Ramos (cell line): ENCODE results near the gene ERRFI1.
"Not testable (repeated sequence)": the region's sequence is repeated elsewhere in the genome, so short reads cannot be mapped to it uniquely, and the experiment has no call there.

ENCODE experiments used
- in situ Hi-C: fragments of 300-500 bp; cut with MboI; formaldehyde crosslinking; loops from one replicate; pipeline ENCODE4 v1.14.3; 2022; ENCODE audit warnings: low sequenced_read_pairs; ENCODE audit not compliant: unreplicated experiment

Gene ERRFI1

DNA sequence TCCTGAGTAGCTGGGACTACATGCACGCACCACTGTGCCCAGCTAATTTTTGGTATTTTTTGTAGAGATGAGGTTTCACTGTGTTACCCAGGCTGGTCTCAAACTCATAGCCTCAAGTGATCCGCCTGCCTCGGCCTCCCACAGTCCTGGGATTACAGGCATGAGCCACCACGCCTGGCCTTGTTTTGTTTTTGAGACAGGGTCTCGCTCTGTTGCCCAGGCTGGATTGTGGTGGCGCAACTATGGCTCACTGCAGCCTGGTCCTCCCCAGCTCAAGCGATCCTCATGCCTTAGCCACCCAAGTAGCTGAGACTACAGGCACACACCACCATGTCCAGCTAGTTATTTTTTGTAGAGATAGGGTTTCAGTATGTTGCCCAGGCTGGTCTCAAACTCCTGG, 38.6 kb downstream of the ERRFI1 start:
- in situ Hi-C loops = no loop called here

DNA sequence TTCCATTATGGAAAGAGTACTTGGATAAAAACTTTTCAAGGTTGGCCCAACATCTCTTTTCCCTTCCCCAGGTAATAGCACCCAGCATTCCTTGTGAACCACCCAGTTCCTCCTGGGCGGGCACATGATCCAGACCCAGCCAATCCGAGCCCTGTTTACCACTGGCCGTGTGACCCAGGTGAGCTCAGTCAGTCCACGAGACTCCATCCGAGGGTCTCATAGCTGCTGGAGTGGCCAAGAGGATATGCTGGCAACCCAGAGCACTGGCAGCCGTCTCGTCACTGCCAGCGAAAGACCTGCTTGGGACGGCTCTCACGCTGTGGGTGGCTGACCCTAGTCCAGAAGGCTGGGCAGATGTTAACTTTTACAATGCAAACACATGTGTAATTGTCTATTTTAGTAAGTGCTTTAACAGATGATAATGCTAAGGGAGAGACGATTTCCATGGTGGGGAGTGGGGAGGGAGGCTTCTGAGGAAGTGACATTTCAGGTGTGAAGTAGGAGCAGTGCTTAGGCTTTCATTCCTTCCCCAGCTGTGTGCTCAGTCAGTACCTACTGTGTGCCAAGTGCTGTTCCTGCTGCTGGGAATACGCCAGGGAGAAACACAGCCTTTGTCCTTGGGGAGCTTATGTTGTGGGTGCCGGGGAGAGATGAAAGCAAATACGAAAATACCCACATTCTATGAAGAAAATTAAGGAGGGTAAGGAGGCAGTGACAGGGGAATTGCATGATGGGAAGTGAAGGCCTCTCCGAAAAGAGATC, 40.1 kb downstream of the ERRFI1 start:
- in situ Hi-C loops = no loop called here

DNA sequence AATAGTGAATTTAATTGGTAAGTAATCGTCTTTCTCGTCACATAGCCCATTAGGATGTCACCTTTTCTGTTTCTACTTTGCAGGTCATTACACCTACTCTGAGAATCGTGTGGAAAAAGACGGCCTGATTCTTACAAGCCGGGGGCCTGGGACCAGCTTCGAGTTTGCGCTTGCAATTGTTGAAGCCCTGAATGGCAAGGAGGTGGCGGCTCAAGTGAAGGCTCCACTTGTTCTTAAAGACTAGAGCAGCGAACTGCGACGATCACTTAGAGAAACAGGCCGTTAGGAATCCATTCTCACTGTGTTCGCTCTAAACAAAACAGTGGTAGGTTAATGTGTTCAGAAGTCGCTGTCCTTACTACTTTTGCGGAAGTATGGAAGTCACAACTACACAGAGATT, 41.3 kb downstream of the ERRFI1 start:
- in situ Hi-C loops = no loop called here

DNA sequence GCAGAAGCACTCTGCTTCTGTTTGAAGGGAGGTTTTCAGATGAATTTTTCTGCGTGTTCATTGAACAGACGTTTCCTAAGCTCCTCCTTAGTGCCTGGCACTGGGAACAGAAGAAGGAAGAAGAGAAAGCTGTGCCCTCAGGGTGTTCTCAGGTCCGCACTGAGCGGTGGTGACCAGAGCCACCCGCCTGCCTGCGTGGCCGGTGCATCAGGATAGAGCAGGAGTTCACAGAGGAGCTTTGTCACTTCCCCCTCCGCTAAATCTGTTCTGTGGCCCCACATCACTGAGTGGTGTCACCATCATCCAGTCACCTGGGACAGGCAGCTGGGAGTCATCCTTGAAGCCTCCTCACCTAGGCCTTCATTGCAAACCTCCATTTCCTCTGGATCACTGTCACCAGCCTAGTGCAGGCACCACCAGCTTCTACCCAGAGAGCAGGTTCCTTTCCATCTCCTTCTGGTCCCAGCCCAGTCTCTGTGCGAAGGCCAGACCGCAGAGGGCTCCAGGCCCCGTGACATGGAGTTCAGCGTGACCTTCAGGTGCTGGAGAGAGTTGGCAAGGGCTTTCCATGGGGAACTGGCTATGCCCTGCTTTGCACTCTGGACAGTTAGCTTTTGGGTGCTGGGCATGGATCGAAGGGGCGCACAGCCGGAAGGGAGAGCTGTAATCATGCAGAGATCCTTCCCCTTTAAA, 42.9 kb downstream of the ERRFI1 start:
- in situ Hi-C loops = no loop called here

DNA sequence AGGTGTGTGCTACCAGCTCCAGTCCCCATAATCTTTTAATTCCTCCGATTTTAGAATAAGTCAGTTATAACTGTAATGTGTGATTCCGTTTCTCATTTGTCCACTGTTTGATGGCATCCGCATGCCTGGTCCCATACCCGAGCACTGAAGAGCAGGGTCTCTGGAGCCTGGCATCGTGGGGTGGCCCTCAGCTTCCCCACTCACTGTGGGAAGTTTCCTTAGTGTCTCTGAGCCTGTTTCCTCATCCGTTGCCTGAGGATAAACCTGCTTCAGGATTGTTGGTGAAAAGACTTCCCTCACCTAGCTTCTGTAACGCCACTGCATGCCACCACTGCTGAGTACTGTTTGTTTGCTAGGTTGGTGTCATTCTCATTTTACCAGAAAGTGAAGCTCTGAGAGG, 45.1 kb downstream of the ERRFI1 start:
- in situ Hi-C loops = no loop called here

DNA sequence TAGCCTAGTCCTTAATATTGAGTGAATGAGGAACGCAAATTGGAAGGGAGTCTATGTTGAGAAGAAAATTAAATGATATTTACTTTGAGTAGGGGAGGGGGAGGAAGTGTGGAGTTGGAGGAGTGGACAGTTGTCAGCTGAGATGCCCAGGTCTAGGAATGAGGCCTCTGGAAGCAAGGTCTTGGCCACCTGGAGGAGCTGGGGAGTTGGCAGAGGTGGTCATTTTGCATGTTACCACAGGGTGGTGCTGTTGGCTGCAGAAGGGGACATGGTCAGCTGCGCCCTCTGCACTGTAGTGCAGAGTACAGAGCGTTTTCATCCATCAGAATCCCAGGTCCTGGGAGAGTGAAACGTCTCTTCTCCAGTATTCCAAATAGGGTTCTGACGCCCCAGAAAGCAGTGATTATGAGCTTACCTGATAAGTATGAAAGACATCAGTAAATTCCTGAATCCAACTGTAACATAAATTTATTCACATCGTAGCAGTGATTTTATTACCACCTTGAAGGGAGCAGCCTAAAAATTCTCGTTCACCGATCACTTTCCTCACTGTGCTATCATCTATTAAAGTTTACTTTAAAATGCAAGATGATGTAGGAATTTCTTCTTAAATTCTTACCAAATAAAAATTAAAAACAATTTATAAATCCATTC, 50.8 kb downstream of the ERRFI1 start:
- in situ Hi-C loops = no loop called here

DNA sequence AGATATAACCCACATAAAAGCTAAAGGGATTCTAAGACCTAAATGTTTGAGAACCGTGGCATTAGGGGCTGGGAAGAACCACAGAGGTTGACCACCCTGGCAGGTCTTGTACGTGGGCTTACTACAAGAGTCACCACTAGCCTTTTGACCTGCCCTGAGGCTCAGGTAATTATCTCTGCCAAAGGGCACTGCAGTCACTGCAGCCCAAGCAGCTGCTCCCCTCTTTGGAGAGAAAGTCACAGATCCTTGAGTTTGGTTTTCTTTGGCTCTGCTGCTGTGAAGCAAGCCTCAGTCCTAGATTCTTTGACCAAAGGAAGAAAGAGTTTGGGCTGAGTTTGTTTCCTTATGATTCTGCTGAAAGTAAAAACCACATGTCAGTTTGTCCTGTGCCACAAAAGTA, 53.0 kb downstream of the ERRFI1 start:
- in situ Hi-C loops = no loop called here

DNA sequence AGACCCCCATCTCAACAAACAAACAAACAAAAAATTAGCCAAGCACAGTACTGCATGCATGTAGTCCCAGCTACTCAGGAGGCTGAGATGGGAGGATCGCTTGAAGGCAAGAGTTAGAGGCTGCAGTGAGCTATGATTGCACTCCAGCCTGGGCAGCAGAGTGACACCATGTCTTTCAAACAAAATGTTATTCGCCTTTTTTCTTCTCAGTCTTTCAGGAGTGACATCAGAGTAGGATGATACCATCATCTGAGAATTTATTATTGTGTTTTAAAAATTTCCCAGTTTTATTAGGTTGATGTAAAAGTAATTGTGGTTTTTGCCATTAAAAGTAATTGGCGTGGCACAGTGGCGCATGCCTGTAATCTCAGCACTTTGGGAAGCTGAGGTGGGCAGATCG, 53.8 kb downstream of the ERRFI1 start:
- in situ Hi-C loops = no loop called here

DNA sequence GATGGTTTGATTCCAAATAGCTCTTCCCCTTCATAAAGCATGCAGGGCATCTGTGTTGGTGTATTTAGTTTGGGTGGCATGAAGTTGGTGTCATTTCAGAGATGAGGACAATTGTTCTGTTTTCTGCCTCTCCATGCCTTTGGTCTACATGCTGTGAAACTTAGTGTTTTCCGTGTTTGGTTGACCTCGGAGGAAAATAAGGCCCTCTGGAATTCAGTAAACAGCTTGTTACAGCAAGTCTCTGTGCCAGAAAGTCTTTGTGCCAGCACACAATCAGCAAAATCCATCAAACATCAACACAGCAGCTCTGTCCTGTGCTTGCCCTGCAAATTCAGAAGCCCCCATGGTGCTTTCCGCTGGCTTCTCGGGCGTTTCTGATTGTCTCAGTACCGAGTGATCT, 55.1 kb downstream of the ERRFI1 start:
- in situ Hi-C loops = no loop called here

DNA sequence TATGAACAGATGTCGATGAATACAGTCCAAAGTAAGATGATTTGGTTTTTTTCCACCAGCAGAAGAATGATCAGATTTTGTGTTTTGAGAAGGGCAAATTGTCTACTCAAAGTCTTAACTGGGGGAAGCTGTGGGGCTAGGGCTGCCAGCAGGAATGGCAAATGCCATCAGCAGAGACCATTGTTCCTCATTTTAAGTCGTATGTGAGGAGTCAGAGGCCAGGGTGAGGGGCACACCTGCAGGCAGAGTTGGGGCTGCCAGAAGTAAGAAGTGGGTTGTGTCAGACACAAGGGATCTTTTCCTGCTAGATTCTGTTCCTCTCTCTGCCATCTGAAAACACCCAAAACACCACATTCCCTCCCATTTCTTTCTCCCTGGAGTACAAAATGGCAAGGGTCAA, 55.9 kb downstream of the ERRFI1 start:
- in situ Hi-C loops = no loop called here

DNA sequence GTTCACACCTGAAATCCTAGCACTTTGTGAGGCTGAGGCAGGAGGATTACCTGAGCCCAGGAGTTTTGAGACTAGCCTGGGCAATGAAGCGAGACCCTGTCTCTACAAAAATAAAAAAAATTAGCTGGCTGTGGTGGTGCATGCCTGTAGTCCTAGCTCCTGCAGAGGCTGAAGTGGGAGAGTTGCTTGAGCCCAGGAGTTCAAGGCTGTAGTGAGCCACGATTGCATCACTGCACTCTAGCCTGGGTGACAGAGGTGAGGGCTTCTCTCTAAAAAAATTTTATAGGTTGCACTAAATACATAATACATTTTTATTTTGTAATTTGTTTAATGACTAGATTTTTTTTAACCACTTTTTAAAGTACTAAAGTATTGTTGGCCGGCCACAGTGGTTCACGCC, 58.5 kb downstream of the ERRFI1 start:
- in situ Hi-C loops = no loop called here

DNA sequence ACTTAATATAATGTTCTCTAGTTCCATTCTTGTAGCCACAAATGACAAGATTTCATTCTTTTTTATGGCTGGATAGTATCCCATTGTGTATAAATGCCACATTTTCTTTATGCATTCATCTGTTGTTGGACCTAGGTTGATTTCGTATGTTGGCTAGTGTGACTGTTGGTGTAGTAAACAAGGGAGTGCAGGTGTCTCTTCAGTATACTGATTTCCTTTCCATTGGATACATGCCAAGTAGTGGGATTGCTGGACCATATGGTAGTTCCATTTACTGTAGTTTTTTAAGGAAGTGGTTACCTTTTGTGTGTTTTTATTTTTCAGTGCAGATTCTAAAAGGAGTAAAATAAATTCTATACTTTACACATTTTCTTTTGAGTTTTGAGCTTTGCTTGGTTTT, 58.9 kb downstream of the ERRFI1 start:
- in situ Hi-C loops = no loop called here

DNA sequence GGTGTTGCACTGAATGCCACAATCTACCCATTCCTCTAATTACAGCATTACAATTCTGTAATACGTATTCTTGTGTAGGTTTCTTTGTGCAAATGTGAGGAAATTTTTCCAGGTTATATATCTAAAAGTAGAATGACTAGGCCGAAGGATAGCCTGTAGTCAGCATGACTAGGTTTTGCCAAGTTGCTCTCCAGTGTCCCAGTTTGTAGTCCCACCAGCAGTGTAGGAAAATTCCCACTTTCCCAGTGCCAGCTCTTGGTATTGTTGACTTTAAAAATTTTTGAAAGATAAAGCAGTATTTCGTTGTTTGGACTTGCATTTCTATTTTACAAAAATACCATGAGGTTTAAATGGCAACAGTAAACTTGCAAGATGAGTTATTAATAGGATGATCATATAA, 61.6 kb downstream of the ERRFI1 start:
- in situ Hi-C loops = no loop called here

DNA sequence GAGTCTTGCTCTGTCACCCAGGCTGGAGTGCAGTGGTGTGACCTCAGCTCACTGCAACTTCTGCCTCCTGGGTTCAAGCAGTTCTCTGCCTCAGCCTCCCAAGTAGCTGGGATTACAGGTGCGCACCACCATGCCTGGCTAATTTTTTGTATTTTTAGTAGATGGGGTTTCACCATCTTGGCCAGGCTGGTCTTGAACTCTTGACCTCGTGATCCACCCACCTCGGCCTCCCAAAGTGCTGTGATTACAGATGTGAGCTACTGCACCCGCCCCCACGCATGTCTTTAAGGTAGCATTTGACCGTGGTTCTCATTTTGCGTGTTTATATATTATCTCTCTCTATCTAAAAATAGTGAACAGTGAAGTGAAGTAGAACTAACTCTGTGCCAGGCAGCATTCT, 62.3 kb downstream of the ERRFI1 start:
- in situ Hi-C loops = not testable (repeated sequence)

DNA sequence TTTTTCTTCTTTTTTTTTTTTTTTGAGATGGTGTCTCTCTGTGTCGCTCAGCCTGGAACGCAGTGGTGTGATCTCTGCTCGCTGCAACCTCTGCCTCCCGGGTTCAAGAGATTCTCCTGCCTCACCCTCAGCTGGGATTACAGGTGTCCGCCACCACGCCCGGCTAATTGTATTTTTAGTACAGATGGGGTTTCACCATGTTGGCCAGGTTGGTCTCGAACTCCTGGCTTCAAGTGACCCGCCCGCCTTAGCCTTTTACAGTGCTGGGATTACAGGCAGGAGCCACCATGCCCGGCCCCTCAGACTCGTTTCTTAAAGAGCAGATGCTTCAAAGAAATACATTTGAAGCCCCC, 62.8 kb downstream of the ERRFI1 start:
- in situ Hi-C loops = not testable (repeated sequence)

DNA sequence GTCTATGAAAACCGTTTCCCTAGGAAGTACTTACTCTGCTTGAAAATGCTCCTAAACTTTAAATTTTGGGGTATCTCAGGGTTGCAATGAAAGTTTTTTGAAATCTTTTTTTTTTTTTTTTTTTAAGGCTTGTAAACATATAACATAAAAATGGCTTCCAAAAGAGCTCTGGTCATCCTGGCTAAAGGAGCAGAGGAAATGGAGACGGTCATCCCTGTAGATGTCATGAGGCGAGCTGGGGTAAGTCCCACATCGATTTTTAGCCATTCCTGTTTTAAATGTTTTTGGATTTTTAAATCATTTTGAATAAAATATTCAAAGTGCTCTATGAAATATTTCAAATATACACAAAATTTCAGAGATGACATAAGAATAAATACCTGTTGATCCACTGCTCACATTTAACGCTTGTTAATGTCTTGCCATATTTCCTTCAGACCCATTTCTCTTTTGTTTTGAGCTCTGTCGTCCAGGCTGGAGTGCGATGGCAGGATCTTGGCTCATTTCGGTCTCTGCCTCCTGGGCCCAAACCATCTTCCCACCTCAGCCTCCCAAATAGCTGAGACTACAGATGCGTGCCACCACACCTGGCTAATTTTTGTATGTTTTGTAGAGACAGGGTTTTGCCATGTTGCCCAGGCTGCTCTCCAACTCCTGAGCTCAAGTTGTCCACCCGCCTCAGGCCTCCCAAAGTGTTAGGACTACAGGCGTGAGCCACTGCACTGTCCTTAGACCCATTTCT, 63.3 kb downstream of the ERRFI1 start:
- in situ Hi-C loops = no loop called here

DNA sequence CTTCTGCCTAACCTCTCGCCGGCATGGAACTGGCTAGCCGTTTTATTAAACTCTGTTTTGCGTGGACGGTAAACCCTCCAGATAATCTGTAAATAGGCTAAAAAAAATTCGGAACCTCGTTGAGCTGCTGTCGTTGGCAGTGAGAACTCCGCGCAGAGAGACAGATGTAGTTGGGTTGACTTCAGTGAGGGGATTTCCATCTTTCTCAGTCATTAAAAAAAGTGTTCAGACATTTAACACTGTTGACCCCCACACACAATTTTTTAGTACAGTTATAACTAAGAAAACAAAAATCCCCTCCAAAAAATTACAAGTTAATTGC, 64.1 kb downstream of the ERRFI1 start:
- in situ Hi-C loops = no loop called here
